A204.1 (cell line): ENCODE results near the gene ARPC1B.

Source experiments
- FAIRE-seq: peaks from 2 replicates; lab custom pipeline; 2012; peaks lifted over from hg19 to GRCh38; lab: Jason Lieb, UNC

The ARPC1B gene

DNA sequence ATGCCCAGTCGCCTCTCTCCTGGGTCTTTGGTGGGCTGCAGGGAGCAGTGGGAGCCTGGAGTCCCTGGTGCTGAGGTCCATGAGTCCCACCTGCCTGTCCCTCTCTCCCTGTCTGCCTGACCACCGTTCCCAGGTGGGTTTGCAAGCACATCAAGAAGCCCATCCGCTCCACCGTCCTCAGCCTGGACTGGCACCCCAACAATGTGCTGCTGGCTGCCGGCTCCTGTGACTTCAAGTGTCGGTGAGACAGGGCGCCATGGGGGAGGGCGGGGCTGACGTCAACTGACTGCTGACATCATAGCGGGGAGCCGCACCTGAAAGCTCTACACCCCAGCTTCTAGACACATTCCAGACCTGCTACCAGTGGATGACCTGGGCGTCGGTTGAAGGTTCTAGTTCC lies 15.2 kb downstream of the ARPC1B start:
- FAIRE-seq: no peak

- FAIRE-seq: no peak
Measured at GRCh38 chr7:99390941-99391602, 16.5 kb downstream of the ARPC1B start.

GRCh38 chr7:99392046-99392445 lies 17.5 kb downstream of the ARPC1B start:
- FAIRE-seq: no peak

- FAIRE-seq: no peak
Measured at GRCh38 chr7:99392659-99393354, 18.3 kb downstream of the ARPC1B start.

- no peak for FAIRE-seq
Measured at GRCh38 chr7:99393355-99394187, 19.0 kb downstream of the ARPC1B start.

DNA sequence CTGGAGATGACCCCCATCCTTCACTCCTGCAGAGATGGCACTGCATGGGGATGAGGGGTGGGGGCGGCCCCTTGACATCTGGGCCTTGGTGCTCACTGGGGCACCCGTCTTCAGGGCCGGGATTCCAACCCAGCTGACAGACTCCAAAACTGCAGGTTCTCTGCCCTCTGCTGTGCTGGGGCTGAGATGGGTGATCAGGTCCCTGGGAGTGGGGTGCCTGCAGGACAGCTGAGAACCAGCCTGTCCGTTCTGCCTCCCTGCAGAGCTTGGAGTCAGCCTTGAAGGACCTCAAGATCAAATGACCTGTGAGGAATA lies 19.6 kb downstream of the ARPC1B start:
- FAIRE-seq: no peak

DNA sequence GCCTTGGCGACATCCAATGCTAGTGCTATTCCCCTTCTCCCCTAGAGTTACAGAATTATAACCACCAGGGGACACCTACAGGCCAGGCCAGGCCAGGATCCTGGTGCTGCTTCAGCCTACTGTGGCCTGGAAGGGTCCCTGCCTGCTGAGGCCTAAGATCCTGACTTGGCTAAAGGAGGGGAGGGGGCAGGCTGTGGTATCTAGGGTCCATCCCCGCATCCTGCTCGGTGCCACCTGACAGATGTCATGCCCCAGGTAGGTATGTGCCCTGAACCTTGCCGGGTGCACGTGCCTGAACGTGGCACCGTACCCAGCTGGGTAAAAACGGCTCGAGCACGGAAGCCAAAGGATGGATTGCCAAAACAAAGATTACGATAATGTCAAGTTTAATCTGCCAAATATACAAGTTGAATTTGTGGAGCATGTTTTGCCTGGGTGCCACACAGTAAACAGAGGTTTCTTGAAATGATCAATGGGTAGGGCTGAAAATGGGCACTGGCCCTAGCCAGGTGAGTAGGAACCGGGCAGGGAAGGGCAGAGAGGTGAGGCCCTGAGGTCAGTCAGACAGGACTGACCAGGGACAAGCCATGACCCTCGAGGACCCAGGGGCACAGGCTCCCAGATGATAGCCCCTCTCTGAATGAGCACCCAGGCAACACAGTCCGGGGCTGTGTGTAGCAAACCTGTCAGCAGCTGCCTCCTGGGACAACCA lies 21.2 kb downstream of the ARPC1B start:
- FAIRE-seq: no peak

DNA sequence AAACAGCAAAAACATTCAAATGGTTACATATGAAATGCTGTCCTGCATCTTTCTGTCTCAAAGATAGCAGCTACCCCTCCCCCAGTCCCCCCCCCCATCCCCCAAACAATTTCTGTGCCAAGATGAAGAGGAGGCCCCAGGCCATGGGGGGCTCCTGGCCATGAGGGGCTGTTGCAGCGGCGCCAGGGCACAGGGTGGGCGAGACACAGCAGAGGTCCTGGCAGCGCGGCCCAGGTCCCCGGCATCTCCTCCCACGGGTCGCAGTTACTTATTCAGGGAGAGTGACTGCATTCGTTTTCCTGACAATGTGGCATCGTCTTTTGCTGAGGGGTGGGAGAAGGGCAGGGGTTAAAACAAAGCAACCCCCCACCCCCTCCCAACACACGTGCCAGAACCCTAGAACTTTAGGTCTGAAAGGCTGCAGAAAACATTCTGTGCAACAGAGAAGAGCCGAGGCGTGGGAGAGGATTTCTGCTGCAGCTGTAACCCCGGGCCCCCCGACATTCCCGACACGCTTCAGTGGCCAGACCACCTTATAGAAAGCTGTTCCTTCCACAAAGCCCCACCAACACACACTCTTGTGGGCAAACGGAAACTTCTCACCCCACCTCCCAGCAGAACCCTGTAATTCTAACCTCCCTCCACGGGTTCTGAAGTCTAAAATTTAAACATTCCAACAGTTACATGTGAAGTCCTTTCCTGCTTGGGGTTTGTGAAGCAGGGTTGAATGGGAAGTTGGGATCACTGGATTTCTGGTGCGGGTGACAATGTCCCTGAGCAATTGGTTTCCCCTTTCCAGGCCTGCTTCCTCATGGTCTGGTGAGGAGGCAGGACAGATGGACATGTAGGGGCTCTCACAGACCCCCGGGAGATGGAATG lies 22.1 kb downstream of the ARPC1B start:
- FAIRE-seq: no peak

GRCh38 chr7:99397297-99397983 lies 22.9 kb downstream of the ARPC1B start:
- no peak for FAIRE-seq

- FAIRE-seq: no peak
Measured at GRCh38 chr7:99398891-99399445, 24.4 kb downstream of the ARPC1B start.

DNA sequence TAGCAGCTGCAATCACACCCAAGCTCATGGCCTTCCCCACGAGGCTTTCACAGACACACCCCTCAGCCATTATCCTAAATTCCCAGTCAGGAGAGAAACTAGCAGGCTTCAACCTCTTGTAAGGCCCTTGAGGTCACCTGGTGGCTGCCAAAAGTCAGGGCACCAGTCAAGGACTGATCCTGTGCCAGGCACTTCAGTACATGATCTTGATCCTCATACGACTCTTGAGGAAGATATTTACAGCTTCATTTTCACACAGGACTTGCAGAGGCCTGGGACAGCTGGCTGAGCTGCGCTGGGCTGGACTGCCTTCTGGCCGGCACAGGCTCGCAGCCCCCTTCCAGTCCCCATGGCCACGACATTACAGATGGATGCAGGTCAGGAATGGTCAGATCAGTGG lies 25.1 kb downstream of the ARPC1B start:
- no peak for FAIRE-seq

DNA sequence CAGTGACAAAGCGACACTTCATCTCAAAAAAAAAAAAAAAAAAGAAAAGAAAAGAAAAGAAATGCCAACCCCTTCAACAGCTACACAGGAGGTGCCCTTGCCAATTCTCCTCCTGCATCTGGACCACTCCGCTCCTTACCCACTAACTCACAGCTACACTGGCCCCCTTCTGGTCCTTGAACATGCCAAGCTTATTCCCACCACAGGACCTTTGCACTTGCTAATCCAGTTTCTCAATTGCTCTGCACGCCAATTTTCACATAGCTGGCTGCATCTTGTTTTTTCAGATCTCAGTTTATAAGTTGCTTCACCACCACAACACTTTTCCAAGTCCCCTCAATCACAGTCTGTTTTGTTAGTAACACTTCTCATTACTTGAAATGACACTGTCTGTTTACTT lies 28.3 kb downstream of the ARPC1B start:
- no peak for FAIRE-seq

DNA sequence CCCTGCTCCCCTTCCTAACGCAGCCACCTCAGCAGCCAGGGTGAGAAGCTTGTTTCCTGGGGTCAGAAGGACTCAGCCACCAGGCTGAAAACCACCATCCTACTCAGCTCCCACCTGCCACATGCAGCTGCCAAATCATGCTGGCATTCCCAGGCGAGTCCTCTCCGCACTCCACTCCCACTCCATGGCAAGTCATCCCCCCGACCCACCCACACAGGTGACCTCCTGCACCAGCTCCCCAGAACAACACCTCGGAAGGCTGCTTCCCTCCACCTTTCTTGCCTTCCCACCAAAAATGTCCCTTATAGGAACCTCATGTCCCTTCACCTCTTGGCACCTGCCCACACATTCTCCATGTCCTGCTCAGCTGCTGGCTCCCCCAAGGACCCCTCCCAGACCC lies 29.2 kb downstream of the ARPC1B start:
- FAIRE-seq: no peak

DNA sequence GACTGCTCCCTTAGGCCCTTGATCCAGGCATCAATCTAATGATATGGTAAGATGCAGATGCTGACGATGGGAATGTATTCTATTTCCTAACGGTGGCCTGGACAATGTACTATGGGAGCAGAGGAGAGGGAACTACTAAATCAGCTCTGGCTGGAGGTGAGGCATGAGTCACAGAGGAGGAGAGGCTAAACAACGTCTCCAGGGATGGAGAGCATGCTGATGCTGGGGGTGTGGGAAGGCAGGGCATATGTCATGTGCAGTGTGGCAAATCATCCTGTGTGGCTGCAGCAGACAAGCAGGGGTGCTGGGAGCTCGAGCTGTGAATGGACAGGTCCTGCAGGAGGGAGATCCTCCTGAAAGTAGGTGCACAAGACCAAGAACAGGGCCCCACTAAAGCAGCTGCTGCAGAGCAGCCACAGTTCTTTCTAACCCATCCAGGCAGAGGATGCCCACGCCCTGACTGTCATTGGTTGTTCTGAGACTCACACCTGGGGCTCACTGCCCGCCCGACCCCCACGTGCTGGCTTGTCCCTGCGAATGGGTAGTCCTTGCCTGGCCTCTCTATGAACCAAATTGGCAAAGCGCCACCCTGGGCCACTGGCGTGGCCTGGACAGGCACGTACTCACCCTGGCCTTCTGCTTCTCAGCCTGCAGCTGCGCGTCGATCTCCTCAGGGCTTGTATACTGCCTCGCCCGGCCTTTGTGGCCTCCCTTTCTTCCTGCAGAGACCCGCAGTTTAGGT lies 29.9 kb downstream of the ARPC1B start:
- FAIRE-seq: no peak

GRCh38 chr7:99404977-99405320 lies 30.4 kb downstream of the ARPC1B start:
- no peak for FAIRE-seq

DNA sequence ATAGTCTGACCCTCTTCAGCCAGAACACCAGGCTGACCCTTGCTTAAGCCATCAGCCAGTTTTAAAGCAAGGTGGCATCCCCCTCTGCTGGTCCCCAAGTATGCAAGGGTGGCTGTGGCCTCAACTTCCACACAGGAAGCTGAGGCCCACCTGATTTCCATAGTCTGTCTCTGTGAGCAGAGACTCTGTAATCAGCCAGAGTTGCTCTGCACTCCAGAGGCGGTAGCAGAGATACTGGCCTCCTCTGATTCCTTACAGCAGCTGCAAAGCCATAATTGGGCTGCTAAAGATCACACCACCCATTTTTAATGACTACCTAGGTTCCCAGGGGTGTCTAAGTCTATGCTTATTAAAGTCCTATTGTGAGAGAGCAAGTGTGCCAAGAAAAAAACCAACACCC lies 32.0 kb downstream of the ARPC1B start:
- no peak for FAIRE-seq

GRCh38 chr7:99407872-99408378 lies 33.4 kb downstream of the ARPC1B start:
- FAIRE-seq: no peak

DNA sequence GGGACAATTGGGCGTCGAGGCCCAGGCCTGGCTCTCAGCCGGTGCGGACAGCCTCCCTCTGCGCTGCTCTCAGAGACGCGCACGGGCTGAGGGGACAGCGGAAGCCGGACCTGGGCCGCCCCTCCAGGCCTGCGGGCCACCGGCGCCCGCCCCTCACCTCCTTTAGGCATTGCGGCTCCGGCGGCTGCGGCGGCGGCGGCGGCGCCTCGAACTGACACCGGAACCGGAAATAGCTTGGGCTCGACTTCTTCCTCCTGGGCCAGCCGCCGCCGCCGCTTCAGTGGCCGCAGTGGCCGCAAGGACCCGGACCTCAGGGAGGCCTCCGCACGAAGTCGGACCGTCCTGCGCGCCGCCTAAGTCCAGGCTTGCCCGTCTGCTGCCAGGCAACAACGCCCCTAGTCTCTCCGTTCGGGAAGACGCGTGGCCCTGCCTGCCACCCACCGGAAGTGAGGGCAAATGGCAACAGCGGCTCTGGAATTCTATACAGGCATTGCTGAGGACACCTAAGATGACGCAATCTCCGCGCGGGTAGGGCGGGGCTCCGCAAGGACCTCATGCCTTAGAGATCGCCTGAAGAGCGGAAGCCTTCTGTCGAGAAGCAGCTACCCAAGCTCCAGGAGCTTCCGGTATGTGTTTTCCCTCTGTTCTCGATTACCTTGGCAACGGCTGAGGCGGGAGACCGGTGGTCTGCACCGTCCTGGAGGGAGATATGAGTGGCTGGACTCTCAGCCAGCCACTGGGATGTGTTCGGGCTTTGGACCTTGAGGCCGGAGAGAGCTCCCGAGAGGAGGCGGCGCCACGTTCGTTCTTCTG lies 34.1 kb downstream of the ARPC1B start, which contains the start of the genes BUD31 and PDAP1:
Gene BUD31 (plus strand): TSS at position 591 of the 813 bp plus-strand sequence. CDS start 2,124 bp downstream, outside the sequence.
Gene PDAP1 (minus strand): TSS at position 219 of the 813 bp plus-strand sequence. CDS start 49 bp downstream, at position 170.
- FAIRE-seq: peak; percentile 71

- no peak for FAIRE-seq
Measured at GRCh38 chr7:99409192-99409572, 34.7 kb downstream of the ARPC1B start.
